ENCODE measurements around the gene PRKAR2B.

PRKAR2B gene

GRCh38 chr7:107115114-107115513, 70.6 kb downstream of the PRKAR2B start:
- no peak overlapping the region for H3K4me3 ChIP-seq (ENCODE audit: low read depth, low read length)
- TF ChIP-seq, protein P1, sequence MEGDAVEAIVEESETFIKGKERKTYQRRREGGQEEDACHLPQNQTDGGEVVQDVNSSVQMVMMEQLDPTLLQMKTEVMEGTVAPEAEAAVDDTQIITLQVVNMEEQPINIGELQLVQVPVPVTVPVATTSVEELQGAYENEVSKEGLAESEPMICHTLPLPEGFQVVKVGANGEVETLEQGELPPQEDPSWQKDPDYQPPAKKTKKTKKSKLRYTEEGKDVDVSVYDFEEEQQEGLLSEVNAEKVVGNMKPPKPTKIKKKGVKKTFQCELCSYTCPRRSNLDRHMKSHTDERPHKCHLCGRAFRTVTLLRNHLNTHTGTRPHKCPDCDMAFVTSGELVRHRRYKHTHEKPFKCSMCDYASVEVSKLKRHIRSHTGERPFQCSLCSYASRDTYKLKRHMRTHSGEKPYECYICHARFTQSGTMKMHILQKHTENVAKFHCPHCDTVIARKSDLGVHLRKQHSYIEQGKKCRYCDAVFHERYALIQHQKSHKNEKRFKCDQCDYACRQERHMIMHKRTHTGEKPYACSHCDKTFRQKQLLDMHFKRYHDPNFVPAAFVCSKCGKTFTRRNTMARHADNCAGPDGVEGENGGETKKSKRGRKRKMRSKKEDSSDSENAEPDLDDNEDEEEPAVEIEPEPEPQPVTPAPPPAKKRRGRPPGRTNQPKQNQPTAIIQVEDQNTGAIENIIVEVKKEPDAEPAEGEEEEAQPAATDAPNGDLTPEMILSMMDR (IDR thresholded peaks at IDR 0.05; ENCODE audit: low read depth, low read length), result no peak

DNA sequence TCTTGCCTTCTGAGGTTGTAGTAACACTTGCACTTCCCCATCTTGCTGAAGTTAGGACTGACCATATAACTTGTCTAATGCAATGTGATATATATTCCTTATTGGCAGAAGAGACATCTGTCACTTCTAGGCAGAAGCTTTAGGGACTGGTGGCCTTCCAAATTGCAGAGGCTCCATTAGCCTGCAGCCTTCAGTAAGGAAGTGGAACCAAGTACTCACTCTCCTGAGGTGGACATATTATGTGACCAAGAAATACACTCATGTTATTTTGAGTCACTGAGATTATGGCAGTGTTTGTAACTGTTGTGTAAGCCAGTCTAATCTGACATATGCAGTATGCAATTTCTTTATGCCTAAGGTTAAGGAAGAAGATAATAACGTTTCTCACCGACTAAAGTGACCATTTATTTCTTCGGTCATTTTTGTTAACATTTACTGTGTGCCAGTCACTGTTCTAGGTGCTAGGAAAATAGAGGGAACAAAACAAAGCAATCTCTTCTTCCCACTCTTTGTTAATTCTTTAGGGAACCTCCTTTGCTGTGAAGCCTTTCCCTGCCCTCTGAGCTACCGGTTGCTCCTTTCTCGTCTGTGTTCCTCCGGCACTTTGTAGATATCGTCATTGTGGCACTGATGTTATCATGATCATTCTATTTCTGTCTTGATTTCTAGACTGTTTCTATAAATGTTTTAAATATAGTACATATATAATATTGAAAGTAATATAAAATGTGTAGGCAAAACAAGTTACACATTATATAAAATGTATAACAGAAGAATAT, 71.4 kb downstream of the PRKAR2B start:
- TF ChIP-seq, protein P1 (IDR thresholded peaks at IDR 0.05; ENCODE audit: low read depth, low read length), result no peak
- H3K4me3 ChIP-seq (ENCODE audit: low read depth, low read length), result no peak overlapping the region

GRCh38 chr7:107118109-107118900, 73.8 kb downstream of the PRKAR2B start:
- TF ChIP-seq, protein P1 (IDR thresholded peaks at IDR 0.05; ENCODE audit: low read depth, low read length), result no peak
- no peak overlapping the region for H3K4me3 ChIP-seq (ENCODE audit: low read depth, low read length)

DNA sequence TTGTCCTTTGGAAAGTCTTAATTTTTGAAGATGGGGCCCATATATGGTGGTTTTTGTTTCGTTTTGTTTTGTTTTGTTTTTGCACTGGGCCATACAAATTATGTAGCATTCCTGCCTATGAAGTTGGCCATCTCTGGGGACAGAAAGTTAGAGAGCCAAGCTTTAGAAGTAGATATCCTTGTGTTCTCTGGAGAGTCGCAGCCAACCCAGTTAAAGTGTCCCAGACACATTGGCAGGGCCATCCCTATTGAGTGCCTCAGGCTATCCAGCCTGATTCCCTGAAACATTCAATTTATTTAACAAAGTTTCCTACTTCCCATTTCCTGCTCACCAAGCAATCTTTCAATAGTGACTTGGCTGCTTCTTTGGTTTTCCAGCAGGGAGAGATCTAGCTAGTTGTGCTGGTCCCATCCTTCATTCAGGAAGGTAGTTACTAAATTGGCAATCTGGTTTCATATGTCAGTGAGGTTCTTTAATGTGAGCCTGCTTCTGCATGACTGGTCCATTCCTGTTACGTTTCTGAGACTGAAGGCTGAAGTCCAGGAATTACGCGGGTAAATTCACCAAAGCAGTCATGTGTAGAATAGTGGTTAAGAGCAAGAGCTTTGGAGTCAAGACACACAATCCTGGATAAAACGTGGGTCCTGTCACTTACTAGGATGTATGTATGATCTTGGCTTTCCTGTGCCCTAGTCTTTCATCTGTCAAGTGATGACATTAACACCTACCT, 75.0 kb downstream of the PRKAR2B start:
- no peak overlapping the region for H3K4me3 ChIP-seq (ENCODE audit: low read depth, low read length)
- TF ChIP-seq, protein P1 (IDR thresholded peaks at IDR 0.05; ENCODE audit: low read depth, low read length), result no peak

GRCh38 chr7:107122486-107122911, 78.0 kb downstream of the PRKAR2B start:
- H3K4me3 ChIP-seq (ENCODE audit: low read depth, low read length), result no peak overlapping the region
- TF ChIP-seq, protein P1 (IDR thresholded peaks at IDR 0.05; ENCODE audit: low read depth, low read length), result no peak

- H3K4me3 ChIP-seq (ENCODE audit: low read depth, low read length), result no peak overlapping the region
- TF ChIP-seq, protein P1 (IDR thresholded peaks at IDR 0.05; ENCODE audit: low read depth, low read length), result no peak
Measured at GRCh38 chr7:107123392-107123791, 78.9 kb downstream of the PRKAR2B start.
